ENCODE data around the gene TUBA8.
"Not testable (repeated sequence)": the region's sequence is repeated elsewhere in the genome, so short reads cannot be mapped to it uniquely, and the experiment has no call there.

Gene TUBA8

GRCh38 chr22:18067121-18067520 is 43.5 kb upstream of the TUBA8 start:
- TF ChIP-seq, protein P1, sequence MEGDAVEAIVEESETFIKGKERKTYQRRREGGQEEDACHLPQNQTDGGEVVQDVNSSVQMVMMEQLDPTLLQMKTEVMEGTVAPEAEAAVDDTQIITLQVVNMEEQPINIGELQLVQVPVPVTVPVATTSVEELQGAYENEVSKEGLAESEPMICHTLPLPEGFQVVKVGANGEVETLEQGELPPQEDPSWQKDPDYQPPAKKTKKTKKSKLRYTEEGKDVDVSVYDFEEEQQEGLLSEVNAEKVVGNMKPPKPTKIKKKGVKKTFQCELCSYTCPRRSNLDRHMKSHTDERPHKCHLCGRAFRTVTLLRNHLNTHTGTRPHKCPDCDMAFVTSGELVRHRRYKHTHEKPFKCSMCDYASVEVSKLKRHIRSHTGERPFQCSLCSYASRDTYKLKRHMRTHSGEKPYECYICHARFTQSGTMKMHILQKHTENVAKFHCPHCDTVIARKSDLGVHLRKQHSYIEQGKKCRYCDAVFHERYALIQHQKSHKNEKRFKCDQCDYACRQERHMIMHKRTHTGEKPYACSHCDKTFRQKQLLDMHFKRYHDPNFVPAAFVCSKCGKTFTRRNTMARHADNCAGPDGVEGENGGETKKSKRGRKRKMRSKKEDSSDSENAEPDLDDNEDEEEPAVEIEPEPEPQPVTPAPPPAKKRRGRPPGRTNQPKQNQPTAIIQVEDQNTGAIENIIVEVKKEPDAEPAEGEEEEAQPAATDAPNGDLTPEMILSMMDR (conservative IDR thresholded peaks at IDR 0.05; ENCODE audit: low read length): no peak
- H3K4me3 ChIP-seq (ENCODE audit: low read length): no peak overlapping the region
- no peak for DNase-seq (ENCODE audit: low read depth)

DNA sequence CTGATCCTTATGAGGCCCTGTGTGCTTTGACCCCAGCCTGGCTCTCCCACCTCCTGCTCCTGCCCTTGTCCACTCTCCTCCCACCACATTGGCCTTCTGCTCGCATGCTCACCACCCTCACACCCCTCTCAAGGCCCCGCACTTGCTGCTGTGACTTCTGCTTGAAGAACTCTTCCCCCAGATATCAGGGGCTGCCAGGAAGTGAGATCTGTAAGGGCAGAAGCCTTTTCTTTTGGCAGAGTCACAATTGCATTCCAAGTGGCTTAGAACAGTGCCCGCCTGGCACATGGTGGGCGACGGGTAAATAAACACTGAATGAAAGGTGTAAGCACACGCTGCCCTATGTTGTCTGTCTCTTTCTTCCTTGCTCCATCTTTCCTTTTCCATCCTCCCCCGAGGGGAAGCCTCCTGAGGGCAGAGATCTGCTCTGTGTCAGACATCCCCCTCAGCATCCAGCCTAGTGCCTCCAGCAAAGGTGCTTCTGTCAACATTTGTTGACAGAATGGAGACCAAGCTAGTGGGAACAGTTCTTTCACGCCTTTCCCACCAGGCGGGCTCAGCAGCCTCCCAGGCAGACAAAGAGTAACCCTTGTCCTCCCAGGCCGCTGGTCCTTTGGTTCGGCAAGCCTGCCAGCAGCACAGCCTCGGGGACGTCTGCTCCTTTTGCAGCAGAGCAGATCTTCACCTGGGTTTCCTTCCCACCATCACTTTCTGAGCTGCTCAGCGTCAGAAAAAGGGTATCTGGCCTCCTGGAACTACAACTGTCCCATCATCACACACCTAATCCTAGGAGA is 42.9 kb upstream of the TUBA8 start:
- peak; percentile 27 for DNase-seq (ENCODE audit: low read depth)
- TF ChIP-seq, protein P1 (conservative IDR thresholded peaks at IDR 0.05; ENCODE audit: low read length): no peak
- no peak overlapping the region for H3K4me3 ChIP-seq (ENCODE audit: low read length)

- H3K4me3 ChIP-seq (ENCODE audit: low read length): no peak overlapping the region
- DNase-seq (ENCODE audit: low read depth): peak; percentile 81
- TF ChIP-seq, protein P1 (conservative IDR thresholded peaks at IDR 0.05; ENCODE audit: low read length): no peak
Observed at GRCh38 chr22:18068381-18068988, 42.1 kb upstream of the TUBA8 start.

DNA sequence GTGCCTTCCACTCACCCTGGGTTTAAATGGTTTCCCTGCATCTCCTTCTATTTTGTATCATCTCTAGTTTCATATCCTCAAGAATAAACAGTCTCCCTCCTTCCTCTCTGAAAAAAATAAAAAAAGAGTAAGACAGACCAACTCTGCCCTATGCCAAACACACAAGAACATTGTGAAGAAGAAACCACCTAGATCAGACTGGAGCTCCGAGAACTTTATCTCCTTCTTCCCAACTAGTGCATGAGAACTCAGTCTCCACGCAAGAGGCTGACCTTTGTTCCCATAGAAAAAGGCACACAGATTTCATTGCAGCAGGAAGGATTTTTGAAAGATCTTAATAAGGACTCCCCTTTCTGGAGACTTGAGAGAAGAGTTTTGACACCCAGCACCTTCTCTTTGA is 41.6 kb upstream of the TUBA8 start:
- TF ChIP-seq, protein P1 (conservative IDR thresholded peaks at IDR 0.05; ENCODE audit: low read length): no peak
- H3K4me3 ChIP-seq (ENCODE audit: low read length): no peak overlapping the region
- DNase-seq (ENCODE audit: low read depth): no peak

- no peak overlapping the region for H3K4me3 ChIP-seq (ENCODE audit: low read length)
- TF ChIP-seq, protein P1 (conservative IDR thresholded peaks at IDR 0.05; ENCODE audit: low read length): no peak
- DNase-seq (ENCODE audit: low read depth): no peak
Observed at GRCh38 chr22:18070041-18070440, 40.6 kb upstream of the TUBA8 start.

DNA sequence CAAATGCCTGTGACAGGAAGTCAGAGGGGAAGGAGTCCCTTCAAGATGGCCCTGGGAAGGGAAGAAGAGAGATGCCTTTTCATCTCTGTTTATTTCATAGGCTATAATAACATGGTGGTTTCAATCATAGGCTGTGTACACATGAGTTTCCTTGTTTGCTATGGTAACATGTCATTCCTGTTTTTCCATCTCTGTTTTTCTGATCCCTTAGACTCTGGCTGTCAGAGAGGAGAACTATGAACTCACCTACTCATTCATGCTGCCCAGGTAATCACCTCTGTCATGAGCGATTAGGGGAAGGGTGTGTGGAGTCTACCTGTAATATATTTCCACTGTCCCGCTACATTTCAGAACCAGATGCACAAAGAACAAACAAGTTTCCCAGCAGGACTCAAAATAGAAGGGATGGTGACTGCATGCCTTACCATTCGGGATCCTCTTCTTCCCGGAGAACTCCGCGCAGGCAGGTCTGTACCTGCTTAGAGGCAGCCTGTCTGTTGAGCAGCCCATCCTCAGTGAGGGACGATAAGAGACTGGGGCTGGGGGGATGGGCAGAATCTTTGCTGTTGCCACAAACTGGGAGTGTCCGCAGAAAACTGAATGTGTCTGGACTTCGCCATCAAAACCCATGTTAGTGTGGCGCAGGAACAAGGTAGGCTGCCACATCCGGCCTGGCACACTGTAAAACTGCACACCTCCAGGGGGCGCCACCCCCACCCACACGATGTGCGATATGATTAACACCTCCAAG is 39.9 kb upstream of the TUBA8 start:
- H3K4me3 ChIP-seq (ENCODE audit: low read length): no peak overlapping the region
- no peak for DNase-seq (ENCODE audit: low read depth)
- TF ChIP-seq, protein P1 (conservative IDR thresholded peaks at IDR 0.05; ENCODE audit: low read length): peak; percentile 14; the same call in 1 of the 2 replicates

DNA sequence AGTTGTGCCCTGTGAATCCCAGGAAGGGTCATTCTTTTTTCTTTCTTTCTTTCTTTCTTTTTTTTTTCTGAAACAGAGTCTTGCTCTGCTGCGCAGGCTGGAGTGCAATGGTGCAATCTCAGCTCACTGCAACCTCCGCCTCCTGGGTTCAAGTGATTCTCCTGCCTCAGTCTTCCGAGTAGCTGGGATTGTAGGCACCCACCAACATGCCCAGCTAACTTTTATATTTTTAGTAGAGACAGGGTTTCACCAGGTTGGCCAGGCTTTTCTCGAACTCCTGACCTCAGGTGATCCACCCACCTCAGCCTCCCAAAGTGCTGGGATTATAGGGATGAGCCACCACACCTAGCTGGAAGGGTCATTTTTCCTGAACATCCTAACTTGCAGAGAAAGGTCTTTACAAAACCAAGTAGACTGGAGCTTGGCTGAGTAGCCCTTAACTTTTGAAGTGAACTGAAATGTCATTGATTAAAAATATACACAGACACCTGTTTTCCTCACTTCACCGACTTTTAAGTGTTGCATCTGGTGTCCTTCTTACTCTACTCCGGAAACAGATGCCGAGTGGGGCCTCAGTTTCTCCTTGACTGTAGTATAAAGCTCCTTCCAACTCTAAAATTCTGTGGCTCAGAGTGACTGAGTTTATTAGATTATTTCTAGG is 39.2 kb upstream of the TUBA8 start:
- H3K4me3 ChIP-seq (ENCODE audit: low read length); DNase-seq (ENCODE audit: low read depth): not testable (repeated sequence)

Measured in AG10803 (cell line).